ENCODE data around the gene HSD11B2.
A peak's percentile ranks its signal among the peaks of the same experiment; 100 is the strongest.

HSD11B2 gene

DNA sequence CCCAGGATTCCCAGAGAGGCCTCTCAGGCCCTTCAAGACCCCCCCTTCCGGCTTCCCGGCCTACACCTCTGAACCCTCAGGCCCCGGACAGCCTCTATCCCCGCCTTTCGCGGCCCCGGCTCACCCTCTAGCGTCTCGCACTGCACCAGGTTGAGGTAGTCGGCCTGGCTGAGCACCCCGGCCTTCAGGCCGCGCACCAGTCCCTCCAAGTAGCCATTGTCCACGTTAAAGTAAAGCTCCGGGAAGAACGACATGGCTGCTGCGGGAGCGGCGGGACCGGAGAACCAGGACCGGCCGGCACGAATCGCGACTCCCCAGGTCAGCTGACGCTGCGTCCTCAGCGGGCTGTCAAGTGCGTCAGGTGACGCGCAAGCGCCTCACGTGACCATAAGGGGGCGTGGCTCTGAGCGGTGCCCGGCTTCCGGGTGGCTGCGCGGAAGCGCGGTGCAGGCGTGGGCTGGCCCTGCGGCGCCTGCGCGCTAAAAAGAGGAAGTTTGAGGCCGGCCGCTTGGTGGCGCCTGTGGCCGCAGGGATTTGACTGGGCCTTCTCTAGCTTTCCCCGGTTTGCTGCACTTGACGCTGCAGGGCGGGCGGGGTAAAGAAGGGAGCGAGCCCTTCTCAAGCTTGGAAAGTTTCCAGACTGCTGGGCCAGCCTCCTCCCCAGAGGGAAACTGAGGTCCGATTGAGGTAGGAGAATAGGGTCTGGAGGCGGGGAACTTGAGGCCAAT is 50.1 kb downstream of the HSD11B2 start, which contains the start of gene ATP6V0D1 (continued):
- TF ChIP-seq ZNF530 (tag by site-specific recombination; IDR thresholded peaks at IDR 0.05; ENCODE audit: low read depth) (no peak), ZFP37 (tag by site-specific recombination; IDR thresholded peaks at IDR 0.05) (no peak), ZNF792 (tag by site-specific recombination; IDR thresholded peaks at IDR 0.05) (no peak), YY2 (tag by site-specific recombination; IDR thresholded peaks at IDR 0.05) (no peak), ZNF266 (tag by site-specific recombination; IDR thresholded peaks at IDR 0.05; ENCODE audit: low read depth) (no peak), ZNF10 (tag by site-specific recombination; IDR thresholded peaks at IDR 0.05) (no peak), ZBTB44 (tag by site-specific recombination; IDR thresholded peaks at IDR 0.05) (peak; percentile 79), GLIS2 (tag by site-specific recombination; IDR thresholded peaks at IDR 0.05) (no peak), IKZF3 (tag by site-specific recombination; IDR thresholded peaks at IDR 0.05) (no peak), ZNF707 (tag by site-specific recombination; IDR thresholded peaks at IDR 0.05) (no peak), ZFHX2 (tag by site-specific recombination; conservative IDR thresholded peaks at IDR 0.05) (peak; percentile 58), KLF9 (tag by site-specific recombination; IDR thresholded peaks at IDR 0.05; ENCODE audit: low read depth) (peak; percentile 99), BCL11A (tag by site-specific recombination; IDR thresholded peaks at IDR 0.05; ENCODE audit: low read depth) (no peak), ZNF747 (tag by site-specific recombination; IDR thresholded peaks at IDR 0.05) (no peak), ZNF555 (tag by site-specific recombination; conservative IDR thresholded peaks at IDR 0.05) (no peak), EGR2 (tag by site-specific recombination; IDR thresholded peaks at IDR 0.05; ENCODE audit: low read depth) (peak; percentile 44), ZNF549 (tag by site-specific recombination; IDR thresholded peaks at IDR 0.05) (no peak), ZNF121 (tag by site-specific recombination; IDR thresholded peaks at IDR 0.05) (no peak), ZBTB1 (tag by site-specific recombination; IDR thresholded peaks at IDR 0.05) (no peak), ZNF155 (tag by site-specific recombination; IDR thresholded peaks at IDR 0.05) (no peak), ZNF354C (tag by site-specific recombination; IDR thresholded peaks at IDR 0.05; ENCODE audit: borderline replicate concordance, low read depth) (no peak), ZSCAN30 (tag by site-specific recombination; IDR thresholded peaks at IDR 0.05) (0 out of 2 replicates have a peak, but pooled peaks have one; percentile 43), ZBTB21 (tag by site-specific recombination; IDR thresholded peaks at IDR 0.05) (0 out of 2 replicates have a peak, but pooled peaks have one; percentile 10), ZNF112 (tag by site-specific recombination; IDR thresholded peaks at IDR 0.05) (no peak), ZNF223 (tag by site-specific recombination; IDR thresholded peaks at IDR 0.05) (no peak), ZNF394 (tag by site-specific recombination; IDR thresholded peaks at IDR 0.05; ENCODE audit: borderline replicate concordance) (no peak), ZNF221 (tag by site-specific recombination; IDR thresholded peaks at IDR 0.05; ENCODE audit: borderline replicate concordance) (no peak), ZNF610 (tag by site-specific recombination; IDR thresholded peaks at IDR 0.05; ENCODE audit: borderline replicate concordance) (peak; percentile 92; the same call in 1 of the 2 replicates), ZNF211 (tag by site-specific recombination; IDR thresholded peaks at IDR 0.05; ENCODE audit: low read depth) (no peak), ZNF830 (tag by site-specific recombination; IDR thresholded peaks at IDR 0.05; ENCODE audit: low read depth) (no peak)
- TF ChIP-seq, protein P1, sequence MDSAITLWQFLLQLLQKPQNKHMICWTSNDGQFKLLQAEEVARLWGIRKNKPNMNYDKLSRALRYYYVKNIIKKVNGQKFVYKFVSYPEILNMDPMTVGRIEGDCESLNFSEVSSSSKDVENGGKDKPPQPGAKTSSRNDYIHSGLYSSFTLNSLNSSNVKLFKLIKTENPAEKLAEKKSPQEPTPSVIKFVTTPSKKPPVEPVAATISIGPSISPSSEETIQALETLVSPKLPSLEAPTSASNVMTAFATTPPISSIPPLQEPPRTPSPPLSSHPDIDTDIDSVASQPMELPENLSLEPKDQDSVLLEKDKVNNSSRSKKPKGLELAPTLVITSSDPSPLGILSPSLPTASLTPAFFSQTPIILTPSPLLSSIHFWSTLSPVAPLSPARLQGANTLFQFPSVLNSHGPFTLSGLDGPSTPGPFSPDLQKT (IDR thresholded peaks at IDR 0.05; ENCODE audit: borderline replicate concordance, low read depth, low read length): no peak
- TF ChIP-seq, protein P2, sequence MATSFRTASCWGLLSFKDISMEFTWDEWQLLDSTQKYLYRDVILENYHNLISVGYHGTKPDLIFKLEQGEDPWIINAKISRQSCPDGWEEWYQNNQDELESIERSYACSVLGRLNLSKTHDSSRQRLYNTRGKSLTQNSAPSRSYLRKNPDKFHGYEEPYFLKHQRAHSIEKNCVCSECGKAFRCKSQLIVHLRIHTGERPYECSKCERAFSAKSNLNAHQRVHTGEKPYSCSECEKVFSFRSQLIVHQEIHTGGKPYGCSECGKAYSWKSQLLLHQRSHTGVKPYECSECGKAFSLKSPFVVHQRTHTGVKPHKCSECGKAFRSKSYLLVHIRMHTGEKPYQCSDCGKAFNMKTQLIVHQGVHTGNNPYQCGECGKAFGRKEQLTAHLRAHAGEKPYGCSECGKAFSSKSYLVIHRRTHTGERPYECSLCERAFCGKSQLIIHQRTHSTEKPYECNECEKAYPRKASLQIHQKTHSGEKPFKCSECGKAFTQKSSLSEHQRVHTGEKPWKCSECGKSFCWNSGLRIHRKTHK (tag by site-specific recombination; IDR thresholded peaks at IDR 0.05): no peak
- TF ChIP-seq, protein P3, sequence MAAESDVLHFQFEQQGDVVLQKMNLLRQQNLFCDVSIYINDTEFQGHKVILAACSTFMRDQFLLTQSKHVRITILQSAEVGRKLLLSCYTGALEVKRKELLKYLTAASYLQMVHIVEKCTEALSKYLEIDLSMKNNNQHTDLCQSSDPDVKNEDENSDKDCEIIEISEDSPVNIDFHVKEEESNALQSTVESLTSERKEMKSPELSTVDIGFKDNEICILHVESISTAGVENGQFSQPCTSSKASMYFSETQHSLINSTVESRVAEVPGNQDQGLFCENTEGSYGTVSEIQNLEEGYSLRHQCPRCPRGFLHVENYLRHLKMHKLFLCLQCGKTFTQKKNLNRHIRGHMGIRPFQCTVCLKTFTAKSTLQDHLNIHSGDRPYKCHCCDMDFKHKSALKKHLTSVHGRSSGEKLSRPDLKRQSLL (tag by site-specific recombination; IDR thresholded peaks at IDR 0.05): no peak
- TF ChIP-seq, protein P4, sequence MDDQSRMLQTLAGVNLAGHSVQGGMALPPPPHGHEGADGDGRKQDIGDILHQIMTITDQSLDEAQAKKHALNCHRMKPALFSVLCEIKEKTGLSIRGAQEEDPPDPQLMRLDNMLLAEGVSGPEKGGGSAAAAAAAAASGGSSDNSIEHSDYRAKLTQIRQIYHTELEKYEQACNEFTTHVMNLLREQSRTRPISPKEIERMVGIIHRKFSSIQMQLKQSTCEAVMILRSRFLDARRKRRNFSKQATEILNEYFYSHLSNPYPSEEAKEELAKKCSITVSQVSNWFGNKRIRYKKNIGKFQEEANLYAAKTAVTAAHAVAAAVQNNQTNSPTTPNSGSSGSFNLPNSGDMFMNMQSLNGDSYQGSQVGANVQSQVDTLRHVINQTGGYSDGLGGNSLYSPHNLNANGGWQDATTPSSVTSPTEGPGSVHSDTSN (CRISPR knock-in tag; IDR thresholded peaks at IDR 0.05): no peak

Data from HEK293 (cell line).